Keratinocyte (primary cell): ENCODE results near the gene CCDC83. TPM values are rescaled to one million over a fixed set of nuclear protein-coding genes. Genes with fewer than 3 reads are reported as not detected.

Source experiments
- DNase-seq: peaks from one replicate; pipeline ENCODE4 v3.0.0-alpha.2; 2011; ENCODE audit warnings: low read depth, missing footprints, low spot score
- FAIRE-seq: peaks from 2 replicates; lab custom pipeline; 2011; peaks lifted over from hg19 to GRCh38; lab: Jason Lieb, UNC
- H2AFZ ChIP-seq: 2 replicates; pipeline ENCODE4 v1.6.0; 2012; ENCODE audit warnings: low read length, control low read depth, inconsistent platforms; ENCODE audit not compliant: control insufficient read depth
- H3K27ac ChIP-seq: 2 replicates; pipeline ENCODE4 v1.5.1; 2011; ENCODE audit warnings: low read length; ENCODE audit not compliant: control insufficient read depth, insufficient read depth
- H3K27me3 ChIP-seq: 3 replicates; pipeline ENCODE4 v1.6.0; 2011; ENCODE audit warnings: low read length; ENCODE audit not compliant: control insufficient read depth, insufficient read depth; ENCODE audit errors: extremely low read depth
- H3K36me3 ChIP-seq, 2 experiments: 2 replicates in 1 of 2; 3 replicates in 1 of 2; pipeline ENCODE4 v1.5.1; 2011; ENCODE audit warnings: low read length in 2 of 2, mild to moderate bottlenecking in 1 of 2; ENCODE audit not compliant: control insufficient read depth in 2 of 2, insufficient read depth in 2 of 2; ENCODE audit errors: extremely low read depth in 1 of 2
- H3K4me1 ChIP-seq: 3 replicates; pipeline ENCODE4 v1.5.1; 2011; ENCODE audit warnings: low read length; ENCODE audit not compliant: control insufficient read depth, insufficient read depth; ENCODE audit errors: extremely low read depth
- H3K4me2 ChIP-seq: 3 replicates; pipeline ENCODE4 v1.6.0; 2011; ENCODE audit warnings: low read depth, low read length; ENCODE audit not compliant: control insufficient read depth, insufficient read depth; ENCODE audit errors: extremely low read depth
- H3K4me3 ChIP-seq, 3 experiments: fragments of 200-600 bp in 1 of 3; sonication (generic) in 1 of 3; 2 replicates in 2 of 3; 3 replicates in 1 of 3; pipeline ENCODE4 v1.5.1; 2011 to 2016; ENCODE audit warnings: low read length in 3 of 3, mild to moderate bottlenecking in 3 of 3, control low read depth in 2 of 3, inconsistent platforms in 1 of 3, low read depth in 1 of 3, mixed read lengths in 1 of 3, mixed run types in 1 of 3, moderate library complexity in 1 of 3; ENCODE audit not compliant: control insufficient read depth in 2 of 3, insufficient read depth in 2 of 3; ENCODE audit errors: extremely low read depth in 1 of 3
- H3K79me2 ChIP-seq: 2 replicates; pipeline ENCODE4 v1.6.0; 2012; ENCODE audit warnings: low read length; ENCODE audit not compliant: control insufficient read depth, insufficient read depth
- H3K9ac ChIP-seq: 3 replicates; pipeline ENCODE4 v1.6.0; 2011; ENCODE audit warnings: low read length; ENCODE audit not compliant: control insufficient read depth, insufficient read depth; ENCODE audit errors: extremely low read depth
- H3K9me1 ChIP-seq: 3 replicates; pipeline ENCODE4 v1.6.0; 2011; ENCODE audit warnings: low read length; ENCODE audit not compliant: control insufficient read depth, insufficient read depth; ENCODE audit errors: extremely low read depth
- H3K9me3 ChIP-seq: 2 replicates; pipeline ENCODE4 v1.5.1; 2012; ENCODE audit warnings: low read depth, low read length; ENCODE audit not compliant: control insufficient read depth
- H4K20me1 ChIP-seq: 3 replicates; pipeline ENCODE4 v1.6.0; 2011; ENCODE audit warnings: low read length; ENCODE audit not compliant: control insufficient read depth, insufficient read depth; ENCODE audit errors: extremely low read depth
- EZH2 ChIP-seq: IDR thresholded peaks from one replicate; pipeline ENCODE4 v1.6.1; 2012; ENCODE audit warnings: inconsistent platforms, mild to moderate bottlenecking, low read length, moderate library complexity
- dilution Hi-C: fragments of 300-500 bp; cut with MboI; formaldehyde crosslinking; loops from one replicate; pipeline ENCODE4 v1.7.0; 2020; ENCODE audit warnings: low sequenced_read_pairs; ENCODE audit not compliant: extremely low pct_ligation_motif_present
- polyA plus RNA-seq, 5 experiments: library from polyadenylated mRNA; depleted of rRNA in 3 of 5; stranded (reverse) in 3 of 5; stranded (forward) in 1 of 5; unstranded in 1 of 5; fragments of >200 nt; gene quantifications; 1 replicate in 1 of 5; 2 replicates in 3 of 5; 3 replicates in 1 of 5; pipeline versions ENCODE4 v1.2.1 to v1.2.3, GENCODE V29; 2011 to 2012; ENCODE audit warnings: missing spikeins in 2 of 5, low read depth in 1 of 5, low replicate concordance in 1 of 5
- TF ChIP-seq, protein P1 (sequence below), 3 experiments: IDR thresholded peaks in 1 of 3; conservative IDR thresholded peaks in 1 of 3; optimal IDR thresholded peaks in 1 of 3; 2 replicates in 2 of 3; 3 replicates in 1 of 3; pipeline versions ENCODE3 to v1.5.1; 2011; ENCODE audit warnings: low read length in 3 of 3, mild to moderate bottlenecking in 3 of 3, moderate library complexity in 2 of 3, control low read depth in 1 of 3, inconsistent platforms in 1 of 3; ENCODE audit not compliant: insufficient read depth in 2 of 3; ENCODE audit errors: extremely low read depth in 1 of 3

The CCDC83 gene
- polyA plus RNA-seq, 1 donor (not counting 4 experiments of a cell fraction or from before 2014, with no cell fraction given): not detected

DNA sequence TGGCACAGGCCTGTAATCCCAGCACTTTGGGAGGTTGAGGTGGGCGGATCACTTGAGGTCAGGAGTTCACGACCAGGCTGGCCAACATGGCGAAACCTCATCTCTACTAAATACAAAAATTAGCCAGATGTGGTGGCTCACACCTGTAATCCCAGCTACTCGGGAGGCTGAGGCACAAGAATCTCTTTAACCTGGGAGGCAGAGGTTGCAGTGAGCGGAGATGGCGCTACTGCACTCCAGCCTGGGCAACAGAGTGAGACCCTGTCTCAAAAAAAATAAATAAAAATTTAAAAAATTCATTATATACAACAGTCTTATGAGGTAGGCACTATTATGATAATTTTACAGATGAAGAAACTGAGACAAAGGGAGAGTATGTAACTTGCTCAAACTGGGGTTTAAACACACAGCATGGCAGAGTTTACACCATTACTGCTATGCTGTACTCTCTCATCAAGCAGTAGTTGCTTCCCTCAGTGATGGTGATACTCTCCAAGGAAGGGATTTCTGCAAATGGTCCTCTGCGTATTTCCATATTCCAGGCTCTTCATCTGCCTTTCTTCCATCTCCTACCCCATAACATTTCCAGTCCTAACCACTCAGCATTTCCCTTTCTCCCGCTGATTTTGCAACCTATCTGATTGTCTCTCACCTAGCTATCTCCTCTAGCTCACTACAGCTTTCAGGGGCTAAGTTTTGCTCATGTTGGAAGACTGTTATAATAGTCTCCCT, 95.3 kb downstream of the CCDC83 start:
- Histone ChIP-seq H3K27ac (no peak overlapping the region), H3K79me2 (no peaks in the 10 kb centered on the region), H4K20me1 (no peaks in the 10 kb centered on the region), H2AFZ (no peak overlapping the region), H3K4me2 (no peak overlapping the region), H3K4me1 (peaks cover 21% of the 10 kb centered on the region), H3K27me3 (no peaks in the 10 kb centered on the region), H3K36me3 (peaks cover 0 to 3% of the 10 kb centered on the region in 2 experiments), H3K4me3 (no peak overlapping the region), H3K9me3 (no peaks in the 10 kb centered on the region), H3K9ac (no peak overlapping the region), H3K9me1 (peaks cover 3% of the 10 kb centered on the region)
- no peak for TF ChIP-seq EZH2
- TF ChIP-seq, protein P1, sequence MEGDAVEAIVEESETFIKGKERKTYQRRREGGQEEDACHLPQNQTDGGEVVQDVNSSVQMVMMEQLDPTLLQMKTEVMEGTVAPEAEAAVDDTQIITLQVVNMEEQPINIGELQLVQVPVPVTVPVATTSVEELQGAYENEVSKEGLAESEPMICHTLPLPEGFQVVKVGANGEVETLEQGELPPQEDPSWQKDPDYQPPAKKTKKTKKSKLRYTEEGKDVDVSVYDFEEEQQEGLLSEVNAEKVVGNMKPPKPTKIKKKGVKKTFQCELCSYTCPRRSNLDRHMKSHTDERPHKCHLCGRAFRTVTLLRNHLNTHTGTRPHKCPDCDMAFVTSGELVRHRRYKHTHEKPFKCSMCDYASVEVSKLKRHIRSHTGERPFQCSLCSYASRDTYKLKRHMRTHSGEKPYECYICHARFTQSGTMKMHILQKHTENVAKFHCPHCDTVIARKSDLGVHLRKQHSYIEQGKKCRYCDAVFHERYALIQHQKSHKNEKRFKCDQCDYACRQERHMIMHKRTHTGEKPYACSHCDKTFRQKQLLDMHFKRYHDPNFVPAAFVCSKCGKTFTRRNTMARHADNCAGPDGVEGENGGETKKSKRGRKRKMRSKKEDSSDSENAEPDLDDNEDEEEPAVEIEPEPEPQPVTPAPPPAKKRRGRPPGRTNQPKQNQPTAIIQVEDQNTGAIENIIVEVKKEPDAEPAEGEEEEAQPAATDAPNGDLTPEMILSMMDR (optimal IDR thresholded peaks at IDR 0.05 in 1 of 3, IDR thresholded peaks at IDR 0.05 in 1 of 3, conservative IDR thresholded peaks at IDR 0.05 in 1 of 3; ENCODE audit: extremely low read depth in 1 of 3, insufficient read depth in 2 of 3, low read length in 3 of 3): no peak
- dilution Hi-C loops: no loop called here
- FAIRE-seq (no peak), DNase-seq (no peak)

DNA sequence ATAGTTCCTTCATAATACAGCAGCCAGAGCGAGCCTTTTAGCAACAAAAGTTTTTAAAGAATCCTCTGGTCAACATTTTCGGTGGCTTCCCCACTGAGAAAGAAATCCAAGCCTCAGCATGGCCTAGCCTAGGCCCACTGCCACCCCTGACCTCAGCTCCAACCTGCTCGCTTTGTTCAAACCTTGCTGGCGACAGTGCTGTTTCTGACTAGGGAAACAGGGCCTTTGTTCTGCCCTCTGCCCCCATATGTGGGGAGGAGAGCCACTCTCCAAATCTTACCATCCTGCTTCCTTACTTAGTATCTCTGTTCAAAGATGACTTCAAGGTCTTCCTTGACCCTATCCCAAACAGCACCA, 95.8 kb downstream of the CCDC83 start:
- H3K9me1 ChIP-seq: peaks cover 3% of the 10 kb centered on the region
- TF ChIP-seq EZH2: no peak
- TF ChIP-seq, protein P1 (optimal IDR thresholded peaks at IDR 0.05 in 1 of 3, IDR thresholded peaks at IDR 0.05 in 1 of 3, conservative IDR thresholded peaks at IDR 0.05 in 1 of 3; ENCODE audit: extremely low read depth in 1 of 3, insufficient read depth in 2 of 3, low read length in 3 of 3): no peak
- no peak overlapping the region for H3K27ac ChIP-seq
- H2AFZ ChIP-seq: no peak overlapping the region
- no peak overlapping the region for H3K4me2 ChIP-seq
- no peak overlapping the region for H3K9ac ChIP-seq
- no peaks in the 10 kb centered on the region for H3K27me3 ChIP-seq
- DNase-seq (no peak), FAIRE-seq (no peak)
- peaks cover 19% of the 10 kb centered on the region for H3K4me1 ChIP-seq
- no peaks in the 10 kb centered on the region for H4K20me1 ChIP-seq
- no peak overlapping the region for H3K4me3 ChIP-seq
- H3K36me3 ChIP-seq: peaks cover 0 to 3% of the 10 kb centered on the region in 2 experiments
- no peaks in the 10 kb centered on the region for H3K9me3 ChIP-seq
- no peaks in the 10 kb centered on the region for H3K79me2 ChIP-seq
- dilution Hi-C loops: no loop called here
